ENCODE data around the gene CYP2C18. TPM values are rescaled to one million over a fixed set of nuclear protein-coding genes. Genes with fewer than 3 reads are reported as not detected.

Gene CYP2C18
- total RNA-seq, 1 experiment from 2014 or later, result 0.17 TPM

DNA sequence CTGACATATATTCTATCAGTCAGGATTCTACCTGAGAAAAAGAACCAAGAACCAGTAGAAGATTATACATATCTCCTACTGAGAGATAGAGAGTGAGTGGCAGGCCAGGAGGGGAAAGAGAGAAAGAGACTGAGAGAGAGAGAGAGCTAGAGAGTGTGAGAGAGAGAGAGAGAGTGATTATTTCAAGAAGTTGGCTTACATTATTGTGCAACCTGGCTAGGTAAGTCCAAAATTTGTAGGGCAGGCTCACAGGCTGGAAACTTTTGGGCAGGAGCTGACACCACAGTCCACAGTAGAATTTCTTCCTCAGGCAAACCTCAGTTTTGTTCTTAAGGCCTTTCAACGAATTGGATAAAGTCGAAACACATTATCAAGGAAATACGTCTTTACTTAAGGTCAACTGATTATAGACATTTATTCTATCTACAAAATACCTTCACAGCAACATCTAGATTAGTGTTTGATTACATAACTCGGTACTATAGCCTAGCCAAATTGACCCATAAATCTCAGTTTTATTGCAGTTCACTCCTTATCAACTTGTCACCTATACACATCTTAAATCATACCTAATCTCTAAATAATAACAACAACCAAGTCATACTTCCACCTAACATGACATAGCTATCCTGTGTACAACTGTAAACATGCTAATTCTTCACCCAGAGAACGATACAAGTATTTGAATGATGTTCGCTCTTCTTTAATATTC, 17.0 kb upstream of the CYP2C18 start:
- DNase-seq (ENCODE audit: low read depth, low spot score) (no peak), ATAC-seq (no peak)
- H4K20me1 ChIP-seq (ENCODE audit: insufficient read depth), result no peaks in the 10 kb centered on the region
- no peak overlapping the region for H3K9ac ChIP-seq (ENCODE audit: low read length)
- ChIA-PET CTCF (no interaction called here), RAD21 (ENCODE audit: low non-redundant PET in 1 of 2, low total read pairs in 2 of 2, uncharacterized antibody in 2 of 2, unreplicated experiment in 2 of 2) (no interaction called here), POLR2A (no interaction called here)
- H3K4me2 ChIP-seq (ENCODE audit: low read length), result no peak overlapping the region
- H3K4me1 ChIP-seq (ENCODE audit: control insufficient read depth in 1 of 2, insufficient read depth in 2 of 2, low read length in 2 of 2), result no peaks in the 10 kb centered on the region
- no peaks in the 10 kb centered on the region for H3K36me3 ChIP-seq (ENCODE audit: control insufficient read depth in 1 of 2, insufficient read depth in 2 of 2, low read length in 2 of 2)
- no peaks in the 10 kb centered on the region for H3K79me2 ChIP-seq (ENCODE audit: insufficient read depth, low read length)
- no peak overlapping the region for H3K27ac ChIP-seq (ENCODE audit: low read depth, low read length)
- H3K4me3 ChIP-seq (replicated peaks in 1 of 2; ENCODE audit: low read depth in 1 of 2, low read length in 2 of 2), result no peak overlapping the region
- no peak for TF ChIP-seq EZH2 (IDR thresholded peaks at IDR 0.05)
- no peak for TF ChIP-seq ELF1 (IDR thresholded peaks at IDR 0.05; ENCODE audit: borderline replicate concordance, low read depth)
- no peak for TF ChIP-seq ZNF274 (IDR thresholded peaks at IDR 0.05; ENCODE audit: low read depth, low read length)
- TF ChIP-seq, protein P1, sequence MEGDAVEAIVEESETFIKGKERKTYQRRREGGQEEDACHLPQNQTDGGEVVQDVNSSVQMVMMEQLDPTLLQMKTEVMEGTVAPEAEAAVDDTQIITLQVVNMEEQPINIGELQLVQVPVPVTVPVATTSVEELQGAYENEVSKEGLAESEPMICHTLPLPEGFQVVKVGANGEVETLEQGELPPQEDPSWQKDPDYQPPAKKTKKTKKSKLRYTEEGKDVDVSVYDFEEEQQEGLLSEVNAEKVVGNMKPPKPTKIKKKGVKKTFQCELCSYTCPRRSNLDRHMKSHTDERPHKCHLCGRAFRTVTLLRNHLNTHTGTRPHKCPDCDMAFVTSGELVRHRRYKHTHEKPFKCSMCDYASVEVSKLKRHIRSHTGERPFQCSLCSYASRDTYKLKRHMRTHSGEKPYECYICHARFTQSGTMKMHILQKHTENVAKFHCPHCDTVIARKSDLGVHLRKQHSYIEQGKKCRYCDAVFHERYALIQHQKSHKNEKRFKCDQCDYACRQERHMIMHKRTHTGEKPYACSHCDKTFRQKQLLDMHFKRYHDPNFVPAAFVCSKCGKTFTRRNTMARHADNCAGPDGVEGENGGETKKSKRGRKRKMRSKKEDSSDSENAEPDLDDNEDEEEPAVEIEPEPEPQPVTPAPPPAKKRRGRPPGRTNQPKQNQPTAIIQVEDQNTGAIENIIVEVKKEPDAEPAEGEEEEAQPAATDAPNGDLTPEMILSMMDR (IDR thresholded peaks at IDR 0.05 in 2 of 3, conservative IDR thresholded peaks at IDR 0.05 in 1 of 3; ENCODE audit: borderline replicate concordance in 1 of 3, insufficient read depth in 1 of 3, low read depth in 2 of 3, low read length in 2 of 3), result no peak
- no peak for TF ChIP-seq POLR2A (IDR thresholded peaks at IDR 0.05; ENCODE audit: borderline replicate concordance, extremely low read depth, insufficient read depth, insufficient read length)
- TF ChIP-seq CEBPB (IDR thresholded peaks at IDR 0.05; ENCODE audit: low read depth), result no peak
- no peak for TF ChIP-seq RAD21 (IDR thresholded peaks at IDR 0.05; ENCODE audit: low read depth)
- TF ChIP-seq CBX3 (IDR thresholded peaks at IDR 0.05; ENCODE audit: low read depth), result no peak
- no peak for TF ChIP-seq SIN3A (IDR thresholded peaks at IDR 0.05; ENCODE audit: low read depth)
- TF ChIP-seq YY1 (IDR thresholded peaks at IDR 0.05; ENCODE audit: extremely low read depth, insufficient replicate concordance, low read depth, low read length), result no peak
- TF ChIP-seq EZH2phosphoT487 (IDR thresholded peaks at IDR 0.05; ENCODE audit: borderline replicate concordance), result no peak
- TF ChIP-seq FOSL1 (IDR thresholded peaks at IDR 0.05; ENCODE audit: low read depth), result no peak
- TF ChIP-seq EGR1 (IDR thresholded peaks at IDR 0.05; ENCODE audit: low read depth), result no peak
- no peak for TF ChIP-seq JUND (IDR thresholded peaks at IDR 0.05)
- TF ChIP-seq, protein P2, sequence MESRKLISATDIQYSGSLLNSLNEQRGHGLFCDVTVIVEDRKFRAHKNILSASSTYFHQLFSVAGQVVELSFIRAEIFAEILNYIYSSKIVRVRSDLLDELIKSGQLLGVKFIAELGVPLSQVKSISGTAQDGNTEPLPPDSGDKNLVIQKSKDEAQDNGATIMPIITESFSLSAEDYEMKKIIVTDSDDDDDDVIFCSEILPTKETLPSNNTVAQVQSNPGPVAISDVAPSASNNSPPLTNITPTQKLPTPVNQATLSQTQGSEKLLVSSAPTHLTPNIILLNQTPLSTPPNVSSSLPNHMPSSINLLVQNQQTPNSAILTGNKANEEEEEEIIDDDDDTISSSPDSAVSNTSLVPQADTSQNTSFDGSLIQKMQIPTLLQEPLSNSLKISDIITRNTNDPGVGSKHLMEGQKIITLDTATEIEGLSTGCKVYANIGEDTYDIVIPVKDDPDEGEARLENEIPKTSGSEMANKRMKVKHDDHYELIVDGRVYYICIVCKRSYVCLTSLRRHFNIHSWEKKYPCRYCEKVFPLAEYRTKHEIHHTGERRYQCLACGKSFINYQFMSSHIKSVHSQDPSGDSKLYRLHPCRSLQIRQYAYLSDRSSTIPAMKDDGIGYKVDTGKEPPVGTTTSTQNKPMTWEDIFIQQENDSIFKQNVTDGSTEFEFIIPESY (IDR thresholded peaks at IDR 0.05; ENCODE audit: extremely low read depth, insufficient replicate concordance, low read length), result no peak
- no peak for TF ChIP-seq SP1 (IDR thresholded peaks at IDR 0.05; ENCODE audit: low read depth)
- TF ChIP-seq POLR2AphosphoS5 (IDR thresholded peaks at IDR 0.05; ENCODE audit: low read depth, low read length), result no peak
- no peak for TF ChIP-seq TCF7L2 (IDR thresholded peaks at IDR 0.05; ENCODE audit: borderline replicate concordance, extremely low read depth, insufficient read depth, insufficient read length)
- TF ChIP-seq, protein P3, sequence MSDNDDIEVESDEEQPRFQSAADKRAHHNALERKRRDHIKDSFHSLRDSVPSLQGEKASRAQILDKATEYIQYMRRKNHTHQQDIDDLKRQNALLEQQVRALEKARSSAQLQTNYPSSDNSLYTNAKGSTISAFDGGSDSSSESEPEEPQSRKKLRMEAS (IDR thresholded peaks at IDR 0.05), result no peak
- H3K9me3 ChIP-seq (ENCODE audit: control insufficient read depth in 1 of 2, insufficient read depth in 1 of 2, low read depth in 1 of 2, low read length in 2 of 2), result no peaks in the 10 kb centered on the region
- no peaks in the 10 kb centered on the region for H3K9me2 ChIP-seq (ENCODE audit: insufficient read depth)
- BruUV-seq (replicated peaks), result no TSS peak
- intact Hi-C loops (cut with micrococcal nuclease), result no loop called here
- H2AFZ ChIP-seq (ENCODE audit: low read depth, low read length, poor library complexity, severe bottlenecking), result no peak overlapping the region
- no peaks in the 10 kb centered on the region for H3K27me3 ChIP-seq (ENCODE audit: insufficient read depth, low read length)
